GM12873 (cell line): Measurements from ENCODE around the gene TBCEL.

Experiments used
- TF ChIP-seq, protein P1 (sequence below): IDR thresholded peaks from 2 replicates; pipeline ENCODE4 v1.5.1; 2012; ENCODE audit warnings: low read depth, mild to moderate bottlenecking, moderate library complexity, low read length, control low read depth; ENCODE audit not compliant: insufficient read depth; ENCODE audit errors: missing control alignments

Gene TBCEL

DNA sequence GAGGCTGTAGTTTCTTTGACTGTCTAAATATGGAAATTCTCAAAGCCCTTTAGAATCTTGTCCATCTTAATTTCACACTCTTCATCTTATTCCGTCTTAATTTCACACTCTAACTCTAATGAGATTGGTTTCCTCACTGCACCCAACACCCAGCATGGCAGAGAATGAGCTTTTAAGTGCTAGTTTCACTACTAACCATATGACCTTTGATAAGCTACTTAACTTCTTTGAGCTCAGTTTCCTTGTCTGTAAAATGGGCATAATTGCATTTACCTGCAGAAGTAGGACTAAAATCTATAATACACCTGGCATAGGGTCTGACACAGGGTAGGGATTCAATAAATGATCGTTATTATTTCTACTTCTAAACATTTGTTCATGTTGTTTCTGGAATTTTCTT is 30.4 kb downstream of the TBCEL start:
- TF ChIP-seq, protein P1, sequence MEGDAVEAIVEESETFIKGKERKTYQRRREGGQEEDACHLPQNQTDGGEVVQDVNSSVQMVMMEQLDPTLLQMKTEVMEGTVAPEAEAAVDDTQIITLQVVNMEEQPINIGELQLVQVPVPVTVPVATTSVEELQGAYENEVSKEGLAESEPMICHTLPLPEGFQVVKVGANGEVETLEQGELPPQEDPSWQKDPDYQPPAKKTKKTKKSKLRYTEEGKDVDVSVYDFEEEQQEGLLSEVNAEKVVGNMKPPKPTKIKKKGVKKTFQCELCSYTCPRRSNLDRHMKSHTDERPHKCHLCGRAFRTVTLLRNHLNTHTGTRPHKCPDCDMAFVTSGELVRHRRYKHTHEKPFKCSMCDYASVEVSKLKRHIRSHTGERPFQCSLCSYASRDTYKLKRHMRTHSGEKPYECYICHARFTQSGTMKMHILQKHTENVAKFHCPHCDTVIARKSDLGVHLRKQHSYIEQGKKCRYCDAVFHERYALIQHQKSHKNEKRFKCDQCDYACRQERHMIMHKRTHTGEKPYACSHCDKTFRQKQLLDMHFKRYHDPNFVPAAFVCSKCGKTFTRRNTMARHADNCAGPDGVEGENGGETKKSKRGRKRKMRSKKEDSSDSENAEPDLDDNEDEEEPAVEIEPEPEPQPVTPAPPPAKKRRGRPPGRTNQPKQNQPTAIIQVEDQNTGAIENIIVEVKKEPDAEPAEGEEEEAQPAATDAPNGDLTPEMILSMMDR: no peak

DNA sequence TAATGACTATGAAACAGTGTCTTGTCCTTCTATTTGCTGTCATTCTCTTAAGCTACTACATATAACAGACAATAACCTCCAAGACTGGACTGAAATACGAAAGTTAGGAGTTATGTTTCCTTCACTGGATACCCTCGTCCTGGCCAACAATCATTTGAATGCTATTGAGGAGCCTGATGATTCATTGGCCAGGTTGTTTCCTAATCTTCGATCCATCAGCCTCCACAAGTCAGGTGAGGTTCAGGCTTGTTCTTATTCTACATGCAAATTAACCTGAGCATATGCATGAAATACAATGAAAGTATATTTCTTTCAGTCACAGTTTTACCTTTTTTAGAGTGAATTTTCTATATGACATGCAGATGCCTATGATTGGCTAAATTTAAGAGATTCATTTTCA is 31.2 kb downstream of the TBCEL start:
- TF ChIP-seq, protein P1: no peak

DNA sequence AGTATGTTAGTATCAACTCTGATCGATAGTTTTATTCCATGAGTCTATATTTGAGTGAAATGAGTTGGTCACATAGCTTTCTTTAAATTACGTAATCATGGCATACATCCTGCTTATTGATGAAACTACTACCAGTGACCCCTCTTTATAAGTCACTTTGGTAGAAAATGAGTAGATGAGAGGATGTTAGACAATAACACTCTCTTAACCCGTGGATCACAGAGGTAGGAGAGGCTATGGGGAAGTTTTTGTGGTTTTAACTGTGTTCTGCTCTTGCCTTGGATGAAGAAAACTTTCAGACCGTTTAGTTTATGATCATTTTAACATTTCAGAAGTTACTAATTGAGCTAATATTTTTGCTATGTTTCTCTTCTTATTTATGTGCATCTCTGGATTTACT is 34.0 kb downstream of the TBCEL start:
- TF ChIP-seq, protein P1: no peak

DNA sequence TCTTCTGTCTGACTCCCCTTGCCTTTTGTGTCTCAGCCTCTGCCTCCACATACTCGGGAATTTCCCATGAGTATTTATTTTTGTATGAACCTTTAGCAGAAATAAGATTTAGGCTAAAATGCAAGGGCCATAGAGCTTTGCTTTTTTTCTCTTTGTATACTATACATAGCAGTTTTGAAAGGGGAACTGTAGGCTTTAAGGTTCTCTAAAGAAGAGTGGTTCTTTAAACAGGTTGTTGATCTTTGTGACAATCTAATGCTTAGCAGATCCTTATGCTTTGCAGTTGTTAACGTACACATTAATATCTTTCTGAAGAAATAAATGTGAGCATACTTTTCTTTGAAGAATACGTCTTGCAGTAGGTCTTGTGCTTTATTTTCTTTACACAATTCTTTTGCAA is 35.0 kb downstream of the TBCEL start:
- TF ChIP-seq, protein P1: no peak

DNA sequence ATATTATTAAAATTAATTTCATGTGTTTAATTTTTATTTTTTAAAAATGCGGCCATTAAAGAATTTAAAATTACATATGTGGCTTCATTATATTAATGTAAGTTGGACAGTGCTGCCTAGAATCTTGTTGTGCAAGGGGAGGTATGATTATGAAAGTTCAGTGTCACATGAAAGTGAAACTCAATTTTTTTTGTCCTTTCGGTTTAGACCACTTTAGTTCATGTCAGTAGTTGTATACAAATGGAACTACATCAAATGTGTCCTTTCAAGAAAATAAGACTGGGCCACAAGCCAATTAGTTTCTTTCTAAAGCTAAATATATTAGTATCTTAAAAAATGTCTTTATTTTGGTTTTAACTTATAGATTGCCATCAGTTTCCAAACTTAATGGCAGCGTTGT is 35.7 kb downstream of the TBCEL start:
- TF ChIP-seq, protein P1: no peak

DNA sequence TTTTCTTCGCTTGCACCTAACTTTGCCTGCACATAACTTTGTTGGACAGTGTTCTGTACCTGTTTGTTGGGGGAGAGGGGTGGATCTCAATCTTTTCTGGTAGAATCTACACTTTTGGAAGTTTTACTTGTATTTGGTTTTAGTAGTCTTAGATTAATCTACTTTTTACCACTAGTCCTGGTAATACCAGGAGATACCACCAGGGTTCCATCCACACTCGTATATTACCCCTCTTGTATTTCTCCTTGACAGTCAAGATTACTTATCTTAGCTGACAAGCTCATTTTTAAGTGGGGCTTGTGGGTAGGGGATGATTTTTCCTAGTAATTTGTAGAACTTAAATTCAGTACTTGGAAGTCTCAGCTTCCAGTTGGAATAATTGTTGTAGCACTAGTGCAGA is 39.8 kb downstream of the TBCEL start:
- TF ChIP-seq, protein P1: peak; percentile 44

DNA sequence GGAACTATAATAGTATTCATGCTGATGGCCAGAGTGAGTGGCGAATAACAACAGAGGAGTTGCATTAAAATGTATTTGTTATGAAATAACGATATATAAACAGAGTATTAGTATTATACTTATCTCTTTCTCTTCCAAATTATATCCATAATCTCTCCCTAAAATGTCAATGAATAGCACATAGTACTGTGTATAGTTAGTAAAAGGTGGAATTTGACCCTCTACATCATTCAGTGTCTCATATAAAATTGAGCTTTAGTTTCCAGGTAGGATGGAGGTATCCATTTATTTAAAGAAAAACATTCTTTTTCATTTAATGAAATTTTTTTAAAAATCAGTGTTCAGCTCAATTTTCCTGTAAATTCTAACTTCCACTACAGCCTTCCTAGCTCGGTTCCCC is 42.7 kb downstream of the TBCEL start:
- TF ChIP-seq, protein P1: no peak
